HG02610 (cell line): ENCODE data around the gene PLEKHG7.
"Not testable (repeated sequence)": the region's sequence is repeated elsewhere in the genome, so short reads cannot be mapped to it uniquely, and the experiment has no call there.

Experiments
- ATAC-seq: cut with Tn5 transposase; IDR thresholded peaks from one replicate; pipeline ENCODE4 v1.9.1; 2021; ENCODE audit warnings: mild to moderate bottlenecking, moderate library complexity; ENCODE audit not compliant: unreplicated experiment

Gene PLEKHG7, protein sequence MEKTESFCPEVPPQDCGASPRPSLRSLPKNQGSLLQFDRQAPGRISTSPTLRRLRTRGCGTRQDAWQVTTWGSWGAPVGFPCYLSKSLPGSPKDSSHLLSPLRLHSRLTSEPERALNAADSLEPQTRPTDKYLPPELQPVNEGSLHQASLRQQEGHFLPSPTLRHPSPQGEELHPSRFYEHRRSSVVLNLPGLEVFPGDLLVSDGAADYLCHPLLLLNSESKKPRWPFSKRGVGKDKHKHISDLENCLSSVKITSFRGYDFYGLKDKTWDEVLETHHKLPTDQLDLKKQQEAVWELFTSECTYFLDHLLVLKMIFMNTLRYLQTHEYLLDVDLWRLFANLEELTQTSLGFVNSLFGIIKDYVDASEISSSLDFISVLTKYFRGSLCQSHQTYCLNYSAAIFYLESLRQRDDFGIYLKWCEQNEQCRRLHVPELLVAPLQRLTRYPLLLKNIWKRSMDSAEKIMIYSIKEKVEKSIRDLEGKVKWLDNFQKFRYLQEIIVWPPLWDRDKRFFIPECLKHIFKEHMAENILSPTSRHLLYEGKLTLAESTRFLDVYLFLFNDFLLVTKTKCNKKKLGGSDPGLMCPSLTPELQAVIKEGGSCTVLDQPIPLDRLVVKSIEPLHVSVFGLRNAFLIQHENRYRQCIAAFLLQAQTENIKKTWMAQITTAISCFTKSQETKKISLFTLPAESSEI

DNA sequence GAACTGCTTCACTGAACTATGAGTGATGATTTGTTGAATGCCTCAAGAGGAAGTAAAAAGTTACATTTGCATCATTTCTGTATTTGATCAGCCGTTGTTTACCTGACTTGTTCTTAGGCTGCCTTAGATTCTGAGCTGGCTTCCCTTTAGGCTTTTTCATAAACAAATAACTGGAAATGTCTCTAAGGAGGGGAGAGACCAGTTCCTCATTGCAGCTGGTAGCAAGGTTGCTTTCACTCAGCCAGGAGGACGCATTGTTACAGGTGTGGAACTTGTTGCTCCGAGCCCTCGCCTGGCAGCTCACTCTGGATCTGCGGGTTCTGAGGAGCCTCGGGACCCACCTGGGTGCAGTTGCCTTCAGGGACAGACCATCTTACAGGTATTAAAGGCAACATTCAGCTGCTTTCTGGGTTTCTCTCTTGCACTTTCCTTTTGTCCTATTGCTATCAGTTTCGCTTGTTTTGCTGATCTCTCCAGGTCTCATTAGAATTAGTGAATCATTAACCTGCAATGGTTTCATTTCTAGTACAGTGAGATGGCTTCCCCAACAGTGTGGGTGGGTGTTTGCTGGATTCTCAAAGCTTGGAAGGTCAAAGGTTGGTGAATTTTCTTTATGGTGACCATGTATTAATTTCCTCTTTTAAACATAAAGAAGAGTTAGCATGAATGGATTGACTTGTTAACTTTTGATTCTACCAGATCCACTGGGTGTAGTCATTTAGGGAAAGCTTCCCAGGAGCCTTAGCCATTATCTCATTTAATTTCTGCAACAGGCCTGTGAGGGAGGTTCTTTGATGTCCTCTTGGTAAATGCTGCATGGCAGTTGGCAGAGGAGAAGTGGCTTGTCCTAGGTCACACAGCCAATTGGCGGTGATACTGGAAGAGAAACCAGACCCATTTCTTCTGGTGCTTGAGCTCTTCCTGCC is at the start of gene PLEKHG7:
TSS of gene PLEKHG7 (plus strand) at position 236 of the 926 bp plus-strand sequence. CDS start 3,643 bp downstream, outside the sequence.
- peak; percentile 92 for ATAC-seq

DNA sequence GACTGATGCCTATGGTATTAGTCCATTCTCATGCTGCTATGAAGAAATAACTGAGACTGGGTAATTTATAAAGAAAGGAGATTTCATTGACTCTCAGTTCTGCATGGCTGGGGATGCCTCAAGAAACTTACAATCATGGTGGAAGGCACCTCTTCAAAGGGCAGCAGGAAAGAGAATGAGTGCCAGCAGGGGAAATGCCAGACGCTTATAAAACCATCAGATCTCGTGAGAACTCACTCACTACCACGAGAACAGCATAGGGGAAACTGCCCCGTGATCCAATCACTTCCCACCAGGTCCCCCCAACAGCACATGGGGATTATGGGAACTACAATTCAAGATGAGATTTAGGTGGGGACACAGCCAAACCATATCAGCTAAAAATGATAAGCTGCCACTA is 48.5 kb upstream of the PLEKHG7 start:
- ATAC-seq: not testable (repeated sequence)

DNA sequence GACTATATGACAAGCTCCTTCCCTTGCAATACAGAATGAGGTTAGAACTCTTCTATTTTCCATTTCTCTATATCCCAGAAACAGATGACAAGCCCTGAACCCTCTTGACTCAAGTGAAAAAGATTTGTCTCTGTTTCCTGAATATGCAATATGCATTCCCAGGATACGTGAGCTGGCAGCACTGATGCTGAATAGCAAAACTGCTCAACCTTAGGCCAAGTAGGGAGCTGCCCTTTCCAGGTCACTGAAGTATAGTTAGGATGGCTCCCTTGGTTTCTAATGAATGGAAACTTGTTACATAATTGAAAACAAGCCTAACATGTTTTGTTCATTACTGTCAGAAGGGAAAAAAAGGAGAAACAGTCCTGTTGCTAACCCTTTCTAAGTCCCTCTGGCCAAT is 47.9 kb upstream of the PLEKHG7 start:
- ATAC-seq: no peak

DNA sequence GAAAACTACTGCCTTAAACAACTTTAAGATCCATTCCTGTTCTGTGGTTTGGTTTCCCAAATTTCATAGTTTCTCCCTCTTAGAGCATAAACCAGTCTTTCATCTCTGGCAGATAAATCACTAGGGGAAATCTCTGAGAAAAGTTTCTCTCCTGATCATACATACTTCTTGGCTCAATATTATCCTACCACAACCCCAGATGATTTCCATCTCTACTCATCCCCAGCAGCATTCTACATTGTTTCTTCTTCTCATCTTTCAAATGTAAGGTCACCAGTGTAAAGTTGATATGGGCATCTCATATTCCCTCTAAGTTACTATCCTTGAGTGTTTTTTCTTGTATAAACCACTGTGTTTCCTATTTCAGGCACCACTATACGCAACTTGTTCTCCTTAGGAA is 45.9 kb upstream of the PLEKHG7 start:
- no peak for ATAC-seq

DNA sequence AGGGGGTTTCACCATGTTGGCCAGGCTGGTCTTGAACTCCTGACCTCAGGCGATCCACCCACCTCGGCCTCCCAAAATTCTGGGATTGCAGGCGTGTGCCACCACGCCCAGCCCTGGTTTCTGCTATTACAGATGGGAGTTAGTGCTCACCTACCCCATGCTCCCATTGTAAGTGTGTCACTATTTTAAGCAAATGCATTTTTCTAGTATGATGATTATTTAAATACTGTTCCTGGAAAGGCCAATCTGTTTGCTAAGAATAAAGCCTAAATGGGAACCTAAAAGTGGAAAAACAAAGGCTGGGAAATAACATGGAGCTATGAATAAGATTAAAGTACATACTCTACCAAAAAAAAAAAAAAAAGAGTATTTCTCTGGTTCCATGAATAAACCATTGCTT is 45.0 kb upstream of the PLEKHG7 start:
- no peak for ATAC-seq

DNA sequence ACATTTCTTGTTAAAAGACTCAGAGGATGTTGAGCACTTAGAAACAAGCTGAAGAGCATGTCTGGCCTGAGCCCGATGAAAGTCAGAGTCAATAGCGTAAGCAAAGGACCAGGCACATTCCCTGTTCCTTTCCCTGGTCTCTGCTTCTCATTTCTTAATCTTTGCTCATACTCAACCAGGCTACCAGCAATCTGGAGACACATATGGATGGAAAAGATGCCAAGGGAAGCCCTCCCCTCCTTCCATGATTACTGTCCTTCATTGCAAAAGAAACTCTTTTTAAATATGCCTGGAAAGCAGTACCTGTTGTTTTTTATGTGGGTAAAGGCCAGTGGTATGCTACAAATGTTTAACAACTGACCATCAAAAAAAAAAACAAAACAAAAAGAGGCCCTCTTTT is 44.2 kb upstream of the PLEKHG7 start:
- no peak for ATAC-seq

DNA sequence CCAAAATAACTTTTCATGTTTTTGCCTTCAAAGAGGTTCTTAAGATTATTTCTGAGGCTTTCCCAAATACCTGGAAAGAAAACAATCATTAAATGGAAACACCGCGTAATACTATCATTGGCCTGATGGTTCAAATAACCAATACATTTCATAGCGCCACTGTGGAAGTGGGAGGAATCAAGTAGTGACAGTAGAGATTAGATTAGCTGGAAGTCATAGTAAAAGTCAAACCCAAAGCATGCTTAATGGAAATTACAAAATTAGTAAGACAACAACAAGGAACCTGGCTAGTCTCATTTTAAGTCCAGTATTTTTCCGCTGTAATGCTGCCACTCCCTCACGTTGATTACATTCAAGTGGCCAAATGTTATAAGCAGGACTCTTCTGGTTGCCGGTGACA is 41.5 kb upstream of the PLEKHG7 start:
- no peak for ATAC-seq

DNA sequence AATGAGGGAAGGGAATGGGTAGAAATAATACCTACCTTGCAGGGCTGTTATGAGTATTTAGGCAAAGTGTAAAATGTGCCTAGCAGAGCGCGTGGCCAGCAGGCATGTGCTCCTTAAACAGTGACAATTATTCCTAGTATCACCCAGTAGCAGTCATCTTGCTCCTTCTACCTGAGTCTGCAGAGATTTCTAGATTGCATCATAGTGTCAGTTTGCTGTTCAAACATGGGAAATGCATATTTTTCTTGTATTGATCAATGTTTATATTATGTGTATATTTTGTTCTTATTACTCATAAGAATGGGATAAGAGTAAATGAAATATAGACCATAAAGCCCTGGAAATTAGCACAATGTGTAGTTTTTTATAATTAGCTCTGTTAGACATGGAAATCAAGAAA is 37.3 kb upstream of the PLEKHG7 start:
- ATAC-seq: no peak

DNA sequence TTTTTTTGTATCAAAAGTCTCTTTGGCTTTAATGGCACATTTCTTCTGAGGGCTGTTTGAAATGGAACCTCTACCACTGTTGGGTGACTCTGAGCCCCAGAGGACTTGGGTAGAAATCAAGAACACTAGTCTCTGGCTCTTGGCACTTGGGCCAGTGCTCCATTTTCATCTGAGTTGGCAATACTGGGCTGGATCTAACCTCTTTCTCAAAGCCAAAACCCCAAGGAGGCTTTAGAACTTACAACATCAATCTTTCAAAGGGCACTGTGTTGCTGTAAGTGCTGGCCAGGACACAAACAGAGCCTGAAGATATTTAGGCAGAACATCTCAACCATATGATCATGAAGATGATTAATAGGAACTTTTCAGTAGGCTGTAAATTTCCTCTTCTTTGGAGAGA is 34.0 kb upstream of the PLEKHG7 start:
- ATAC-seq: no peak

DNA sequence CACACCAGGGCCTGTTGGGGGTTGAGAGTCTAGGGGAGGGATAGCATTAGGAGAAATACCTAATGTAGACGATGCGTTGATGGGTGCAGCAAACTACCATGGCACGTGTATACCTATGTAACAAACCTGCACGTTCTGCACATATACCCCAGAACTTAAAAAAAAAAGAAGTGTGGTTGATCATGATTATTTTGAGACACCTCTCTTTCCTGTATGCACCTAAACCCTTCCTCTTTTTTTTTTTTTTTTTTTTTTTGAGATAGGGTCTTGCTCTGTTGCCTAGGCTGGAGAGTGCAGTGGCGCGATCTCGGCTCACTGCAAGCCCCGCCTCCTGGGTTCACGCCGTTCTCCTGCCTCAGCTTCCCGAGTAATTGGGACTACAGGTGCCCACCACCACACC is 31.3 kb upstream of the PLEKHG7 start:
- not testable (repeated sequence) for ATAC-seq

DNA sequence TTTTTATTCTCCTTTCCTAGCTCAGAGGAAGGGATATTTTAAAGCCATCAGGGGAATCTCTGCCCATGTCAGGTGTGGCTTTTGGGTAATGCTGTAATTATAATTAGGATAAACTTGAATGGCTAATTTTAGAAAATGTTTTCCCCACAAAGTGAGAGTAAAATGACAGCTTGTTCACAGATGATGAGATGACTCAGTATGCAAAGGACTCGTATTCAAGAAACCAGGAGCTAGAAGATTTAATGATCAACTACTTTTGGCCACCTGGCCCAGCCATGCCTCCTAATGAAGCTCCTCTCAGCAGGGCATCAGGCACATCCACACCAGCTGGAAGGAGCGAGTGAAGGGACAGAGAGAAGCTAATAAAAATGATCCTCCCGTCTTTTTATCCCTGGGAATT is 29.0 kb upstream of the PLEKHG7 start:
- ATAC-seq: peak; percentile 68

DNA sequence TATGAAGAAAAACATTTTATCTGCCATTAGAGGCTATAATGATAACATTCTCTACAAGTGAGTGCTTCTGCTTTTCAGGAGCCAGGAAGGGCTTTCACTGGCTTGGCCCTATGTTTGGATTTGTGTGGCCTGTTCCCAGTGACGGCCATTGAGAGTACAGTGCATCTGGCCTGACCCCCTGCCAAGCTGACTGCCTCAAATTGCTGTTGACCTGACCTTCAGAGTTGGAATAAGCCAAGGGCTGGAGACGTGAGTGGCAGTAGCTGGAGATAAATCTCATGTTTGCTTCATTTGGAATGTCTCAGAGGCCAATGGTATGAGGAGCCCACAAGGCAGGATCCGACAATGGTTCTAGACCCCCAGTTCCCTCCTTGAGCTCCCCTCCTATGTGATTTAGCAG is 28.3 kb upstream of the PLEKHG7 start:
- ATAC-seq: no peak

DNA sequence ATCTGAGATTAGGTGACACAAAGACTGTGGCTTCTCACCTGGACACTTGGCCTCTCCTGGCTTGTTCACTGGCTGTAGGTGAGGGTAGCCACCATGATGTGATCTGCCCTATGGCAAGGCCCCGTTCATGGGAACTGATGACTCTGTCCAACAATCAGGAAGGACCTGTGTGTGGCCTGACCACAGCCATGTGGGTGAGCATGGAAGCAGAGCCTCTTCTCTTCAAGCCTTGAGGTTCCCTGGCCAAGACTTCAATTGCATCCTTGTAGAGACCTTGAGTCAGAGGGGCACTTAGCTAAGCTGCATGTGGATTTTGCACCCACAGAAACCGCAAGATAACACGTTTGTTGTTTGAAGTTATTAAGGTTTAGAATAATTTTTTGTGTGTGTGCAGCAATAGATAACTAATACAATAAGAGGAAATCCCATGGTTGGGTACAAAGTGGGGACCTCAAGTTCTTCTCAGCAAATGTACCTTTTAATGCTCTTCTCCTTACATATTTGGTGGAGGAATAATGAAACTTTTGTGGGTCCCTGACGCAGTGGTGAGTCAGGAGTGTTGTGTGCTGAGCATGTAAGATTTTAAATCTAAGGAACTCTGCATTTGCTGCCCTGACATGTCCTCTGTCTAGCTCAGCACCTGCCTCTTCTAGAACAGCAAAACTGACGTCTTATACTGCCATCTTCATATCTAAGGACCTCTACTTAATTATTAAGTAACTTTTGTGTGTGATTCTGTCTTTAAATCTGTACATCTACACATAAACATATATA is 27.5 kb upstream of the PLEKHG7 start:
- peak; percentile 38 for ATAC-seq

DNA sequence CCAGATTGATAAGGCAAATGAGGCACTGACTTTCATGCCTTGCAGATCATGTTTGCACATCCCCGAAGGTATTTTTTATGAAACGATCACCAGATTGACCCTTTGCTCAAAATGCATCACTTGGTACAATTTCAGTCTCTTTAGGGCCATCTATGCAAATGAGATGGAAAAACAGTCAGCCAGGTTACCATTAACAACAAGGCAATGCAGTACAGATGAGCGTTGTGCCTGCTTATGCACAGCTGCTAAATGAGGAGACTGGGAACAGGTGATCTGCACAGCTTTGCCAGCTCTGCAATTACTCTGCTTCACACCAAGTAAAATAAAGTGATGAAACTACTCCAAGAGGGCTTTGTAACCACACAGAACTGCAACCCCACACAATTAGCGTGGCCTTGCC is 26.1 kb upstream of the PLEKHG7 start:
- ATAC-seq: no peak

DNA sequence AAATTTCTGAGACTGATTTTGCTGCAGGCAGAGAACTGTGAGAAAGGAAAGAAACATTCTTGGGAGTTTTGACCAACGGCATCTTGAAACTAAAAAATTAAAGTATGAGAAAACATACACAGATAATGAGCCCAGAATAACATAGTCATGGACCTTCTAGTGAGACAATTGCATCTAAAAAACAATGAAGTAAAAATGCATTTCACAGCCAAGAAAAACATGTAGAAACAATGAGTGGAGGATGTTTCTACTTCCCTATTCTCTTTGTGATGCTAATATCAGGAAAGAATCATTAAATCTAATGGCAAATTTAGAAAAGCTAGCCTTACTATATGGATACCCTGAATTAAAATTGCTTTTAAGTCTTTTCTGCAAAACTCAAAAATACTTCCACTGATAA is 12.2 kb upstream of the PLEKHG7 start:
- no peak for ATAC-seq

DNA sequence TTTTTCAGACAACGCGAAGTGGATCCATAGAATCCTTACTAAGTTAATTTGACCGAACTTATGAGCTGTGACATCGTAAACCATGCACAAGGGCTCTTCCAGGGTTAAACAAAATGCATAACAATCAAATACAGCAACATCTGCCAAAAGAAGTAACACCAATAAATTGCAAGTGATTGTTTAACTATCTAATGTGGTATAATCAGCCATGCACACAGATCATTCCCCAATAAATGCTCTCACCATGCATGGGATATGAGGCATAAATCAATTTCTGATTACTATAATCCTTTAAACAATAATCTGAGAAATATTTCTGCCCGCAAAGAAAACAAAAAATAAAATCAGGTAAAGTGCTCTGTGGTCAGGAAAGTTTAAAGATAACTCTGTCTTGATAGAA is 7.7 kb upstream of the PLEKHG7 start:
- ATAC-seq: no peak

DNA sequence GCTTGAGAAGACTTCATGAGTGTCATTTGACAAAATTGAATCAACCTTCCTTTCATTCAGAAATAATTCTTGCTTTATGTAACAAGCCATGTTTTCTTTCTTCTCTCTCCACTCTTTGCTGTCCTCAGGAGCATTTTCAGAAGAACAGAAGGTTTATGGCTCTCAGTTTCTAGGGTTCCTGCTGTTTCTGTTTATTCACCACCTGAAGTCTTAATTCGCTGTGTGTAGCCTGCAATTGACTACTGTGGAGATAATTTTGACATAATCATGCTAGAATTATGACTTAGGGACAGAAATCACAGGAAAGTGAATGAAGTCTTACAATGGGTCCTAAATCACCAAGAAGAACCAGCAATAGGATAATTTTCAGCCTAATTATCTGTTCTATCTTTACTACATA is 7.2 kb upstream of the PLEKHG7 start:
- ATAC-seq: no peak

DNA sequence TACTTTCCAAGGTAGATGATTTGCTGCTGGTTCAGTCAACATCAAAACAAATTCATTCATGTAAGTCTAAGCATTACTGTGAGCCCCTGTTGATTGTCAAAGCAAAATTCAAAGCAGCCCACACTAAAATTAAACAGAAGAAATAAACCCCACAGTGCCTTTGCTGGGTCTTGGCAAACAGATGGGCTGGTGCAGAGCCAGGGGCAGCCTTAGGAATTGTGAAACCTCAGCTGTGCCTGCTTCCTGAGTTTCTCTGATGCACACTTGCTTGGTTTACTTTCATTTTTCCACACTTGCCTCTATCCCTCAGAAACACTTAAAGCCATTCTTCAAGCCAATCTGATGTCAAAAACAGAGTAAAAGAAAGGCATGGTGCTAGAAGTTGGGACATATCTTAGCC is 6.6 kb upstream of the PLEKHG7 start:
- no peak for ATAC-seq

DNA sequence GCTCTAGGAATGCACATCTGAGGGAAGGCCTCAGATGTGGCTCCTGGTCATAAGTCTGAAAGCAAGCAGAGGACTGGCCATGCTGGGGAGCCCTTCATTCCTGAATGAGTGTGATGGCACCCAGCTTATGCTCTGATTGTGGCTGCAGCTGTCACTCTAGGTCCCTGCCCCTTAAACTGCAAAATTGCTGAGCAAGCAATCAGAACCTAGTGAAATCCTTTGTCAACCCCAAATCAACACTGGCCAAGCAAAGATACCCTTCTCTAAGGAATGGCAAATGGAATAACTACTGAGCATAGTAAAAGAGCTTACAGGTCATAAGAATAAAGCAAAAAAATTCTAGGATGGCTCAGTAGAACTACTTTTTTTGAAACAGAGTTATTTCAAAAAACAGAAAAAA is 4.3 kb upstream of the PLEKHG7 start:
- no peak for ATAC-seq

DNA sequence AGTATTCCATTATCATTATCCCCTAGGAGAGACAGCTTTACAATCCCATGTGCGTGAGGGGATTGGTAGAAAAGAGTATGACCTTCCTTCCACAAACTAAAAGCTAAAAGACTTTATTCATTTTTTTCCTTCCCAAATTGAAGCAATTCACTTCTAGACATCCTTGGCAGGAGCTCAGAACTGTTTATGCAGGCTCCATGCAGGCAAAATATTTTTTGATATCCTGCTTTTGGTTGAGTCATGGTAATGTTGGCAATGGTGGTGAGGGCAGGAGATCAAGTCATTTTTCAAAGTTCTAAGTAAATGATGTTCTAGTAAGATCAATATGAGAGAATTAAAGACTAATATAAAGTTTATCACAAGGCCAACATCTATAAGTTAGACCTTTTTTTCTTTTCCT is 1.3 kb upstream of the PLEKHG7 start:
- no peak for ATAC-seq

DNA sequence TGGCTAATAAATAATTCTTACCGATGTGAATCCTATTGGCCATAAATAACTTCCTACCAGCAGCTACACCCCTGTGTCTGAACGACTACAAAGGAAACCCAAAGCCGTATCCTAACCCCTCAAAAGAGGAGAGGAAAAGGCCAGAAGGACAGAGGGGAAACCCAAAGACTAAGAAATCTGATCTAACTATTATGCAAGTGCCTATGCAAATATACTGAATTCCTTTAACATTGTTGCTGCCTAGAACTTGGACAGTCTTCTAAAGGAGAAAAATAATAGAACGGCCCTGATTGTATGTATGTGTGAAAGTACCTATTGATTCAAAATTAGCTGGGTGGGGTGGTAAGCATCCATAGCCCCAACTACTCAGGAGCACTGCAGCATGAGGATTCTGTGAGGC is 997 bp downstream of the PLEKHG7 start:
- ATAC-seq: no peak
